Measurements from ENCODE around the gene PACSIN1. TPM values are rescaled to one million over a fixed set of nuclear protein-coding genes. Genes with fewer than 3 reads are reported as not detected.

PACSIN1 gene
- total RNA-seq, 4 donors from 2014 or later: 0.08 to 0.42 (median 0.10) TPM; not detected in 1

DNA sequence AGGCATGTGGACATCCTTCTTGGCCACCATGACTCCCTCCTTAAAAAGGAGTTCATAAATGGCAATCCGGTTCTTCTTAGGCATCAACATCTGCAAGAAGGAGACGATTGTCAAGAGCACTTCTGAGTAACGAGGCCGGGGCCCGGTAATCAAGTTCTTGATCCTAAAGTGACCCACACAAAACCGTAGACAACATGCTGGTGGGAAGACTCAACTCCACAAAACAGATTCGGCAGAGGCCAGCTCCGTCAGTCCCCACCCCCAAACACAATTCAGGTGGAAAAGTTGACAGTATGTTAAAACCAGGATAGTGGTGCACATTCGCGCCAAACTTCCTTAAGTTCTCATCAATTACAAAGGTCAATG is 40.8 kb upstream of the PACSIN1 start:
- WGBS, 2 donors: 2% methylated on average over 10 of the region's 10 CpGs
- DNase-seq (ENCODE audit: low spot score in 2 of 2): no peak
- peak overlapping the region; percentile 81 for H3K4me3 ChIP-seq (ENCODE audit: low read depth, poor library complexity, severe bottlenecking)
- intact Hi-C loops (cut with DNase I; ENCODE audit: low total_unique reads): no loop called here
- TF ChIP-seq, protein P1, sequence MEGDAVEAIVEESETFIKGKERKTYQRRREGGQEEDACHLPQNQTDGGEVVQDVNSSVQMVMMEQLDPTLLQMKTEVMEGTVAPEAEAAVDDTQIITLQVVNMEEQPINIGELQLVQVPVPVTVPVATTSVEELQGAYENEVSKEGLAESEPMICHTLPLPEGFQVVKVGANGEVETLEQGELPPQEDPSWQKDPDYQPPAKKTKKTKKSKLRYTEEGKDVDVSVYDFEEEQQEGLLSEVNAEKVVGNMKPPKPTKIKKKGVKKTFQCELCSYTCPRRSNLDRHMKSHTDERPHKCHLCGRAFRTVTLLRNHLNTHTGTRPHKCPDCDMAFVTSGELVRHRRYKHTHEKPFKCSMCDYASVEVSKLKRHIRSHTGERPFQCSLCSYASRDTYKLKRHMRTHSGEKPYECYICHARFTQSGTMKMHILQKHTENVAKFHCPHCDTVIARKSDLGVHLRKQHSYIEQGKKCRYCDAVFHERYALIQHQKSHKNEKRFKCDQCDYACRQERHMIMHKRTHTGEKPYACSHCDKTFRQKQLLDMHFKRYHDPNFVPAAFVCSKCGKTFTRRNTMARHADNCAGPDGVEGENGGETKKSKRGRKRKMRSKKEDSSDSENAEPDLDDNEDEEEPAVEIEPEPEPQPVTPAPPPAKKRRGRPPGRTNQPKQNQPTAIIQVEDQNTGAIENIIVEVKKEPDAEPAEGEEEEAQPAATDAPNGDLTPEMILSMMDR (IDR thresholded peaks at IDR 0.05): no peak
- TF ChIP-seq POLR2A (IDR thresholded peaks at IDR 0.05): no peak

- H3K4me3 ChIP-seq (ENCODE audit: low read depth, poor library complexity, severe bottlenecking): peak within 1 kb of the TSS; percentile 81
- peak; percentile 86 to 98 for DNase-seq (ENCODE audit: low spot score in 2 of 2)
- WGBS, 2 donors: 0 to 1% methylated on average over 50 to 56 of the region's 58 CpGs
- TF ChIP-seq, protein P1 (IDR thresholded peaks at IDR 0.05): no peak
- no peak for TF ChIP-seq POLR2A (IDR thresholded peaks at IDR 0.05)
- intact Hi-C loops (cut with DNase I; ENCODE audit: low total_unique reads): no loop called here
Observed at GRCh38 chr6:34425498-34426410, 40.1 kb upstream of the PACSIN1 start, which contains the start of gene RPS10. RPS10 (minus strand) TSS chr6:34426069; CDS start chr6:34425221, 848 bp downstream.

DNA sequence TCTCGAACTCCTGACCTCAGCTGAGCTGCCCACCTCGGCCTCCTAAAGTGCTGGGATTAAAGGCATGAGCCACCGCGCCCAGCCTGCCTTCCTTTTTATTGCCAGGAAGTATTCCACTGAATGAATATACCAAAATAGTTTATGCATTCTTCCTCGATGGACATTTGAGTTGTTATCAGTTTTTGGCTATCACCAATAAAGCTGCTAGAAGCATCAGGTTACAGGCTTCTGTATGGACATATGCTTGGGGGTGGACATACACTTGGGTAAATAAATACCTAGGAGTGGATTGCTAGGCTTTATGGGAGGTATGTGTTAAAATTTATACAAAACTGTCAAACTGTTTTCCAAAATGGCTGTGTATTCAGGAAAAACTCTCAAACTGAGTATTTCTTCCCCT is 30.0 kb upstream of the PACSIN1 start:
- no peak overlapping the region for H3K4me3 ChIP-seq (ENCODE audit: low read depth, poor library complexity, severe bottlenecking)
- WGBS, 2 donors: 78 to 79% methylated on average over 5 of the region's 5 CpGs
- TF ChIP-seq, protein P1 (IDR thresholded peaks at IDR 0.05): no peak
- no peak for TF ChIP-seq POLR2A (IDR thresholded peaks at IDR 0.05)
- DNase-seq (ENCODE audit: low spot score in 2 of 2): no peak
- intact Hi-C loops (cut with DNase I; ENCODE audit: low total_unique reads): no loop called here

DNA sequence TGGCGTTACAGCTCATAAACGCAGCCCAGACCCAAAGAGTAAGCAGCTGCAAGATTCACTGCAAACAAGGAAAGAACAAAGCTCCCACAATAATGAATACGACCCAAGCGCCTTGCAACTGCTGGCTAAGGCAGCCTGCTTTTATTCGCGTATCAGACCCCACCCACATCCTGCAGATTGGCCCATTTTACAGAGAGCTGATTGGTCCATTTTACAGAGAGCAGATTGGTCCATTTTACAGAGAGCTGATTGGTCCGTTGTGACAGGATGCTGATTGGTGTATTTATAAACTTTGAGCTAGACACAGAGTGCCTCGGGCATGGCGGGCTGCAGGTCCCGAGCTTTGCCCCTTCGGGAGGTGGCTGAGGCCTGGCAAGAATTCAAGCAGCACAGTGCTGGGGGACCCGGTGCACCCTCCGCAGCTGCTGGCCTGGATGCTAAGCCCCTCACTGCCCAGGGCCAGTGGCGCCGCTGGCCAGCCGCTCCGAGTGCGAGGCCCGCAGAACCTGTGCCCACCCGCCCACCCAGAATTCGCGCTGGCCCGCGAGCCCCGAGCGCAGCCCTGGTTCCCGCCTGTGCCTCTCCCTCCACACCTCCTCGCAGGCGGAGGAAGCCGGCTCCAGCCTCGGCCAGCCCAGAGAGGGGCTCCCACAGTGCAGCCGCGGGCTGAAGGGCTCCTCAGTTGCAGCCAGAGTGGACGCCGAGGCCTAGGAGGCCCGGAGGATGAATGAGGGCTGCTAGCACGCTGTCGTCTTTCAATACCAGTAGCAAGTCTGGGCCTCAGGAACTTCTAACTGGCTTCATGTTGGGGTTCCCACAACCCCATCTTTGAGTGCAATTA is 28.9 kb upstream of the PACSIN1 start:
- intact Hi-C loops (cut with DNase I; ENCODE audit: low total_unique reads): no loop called here
- no peak for DNase-seq (ENCODE audit: low spot score in 2 of 2)
- no peak for TF ChIP-seq POLR2A (IDR thresholded peaks at IDR 0.05)
- TF ChIP-seq, protein P1 (IDR thresholded peaks at IDR 0.05): no peak
- WGBS, 2 donors: 89 to 91% methylated on average over 21 to 30 of the region's 38 CpGs
- no peak overlapping the region for H3K4me3 ChIP-seq (ENCODE audit: low read depth, poor library complexity, severe bottlenecking)

GRCh38 chr6:34437644-34437970 is 28.3 kb upstream of the PACSIN1 start:
- intact Hi-C loops (cut with DNase I; ENCODE audit: low total_unique reads): no loop called here
- TF ChIP-seq, protein P1 (IDR thresholded peaks at IDR 0.05): no peak
- TF ChIP-seq POLR2A (IDR thresholded peaks at IDR 0.05): no peak
- DNase-seq (ENCODE audit: low spot score in 2 of 2): no peak
- WGBS, 2 donors: 48 to 64% methylated on average over 1 of the region's 1 CpG
- no peak overlapping the region for H3K4me3 ChIP-seq (ENCODE audit: low read depth, poor library complexity, severe bottlenecking)
